Neural cell (in vitro differentiated cells): ENCODE measurements around the gene GPR6. TPM values are rescaled to one million over a fixed set of nuclear protein-coding genes. Genes with fewer than 3 reads are reported as not detected.

Experiments
- H2AFZ ChIP-seq: fragments of 200-600, 300-800 bp; sonication (generic), shearing (Covaris generic); 2 replicates; pipeline ENCODE4 v1.6.0; 2014; ENCODE audit warnings: low read depth, mild to moderate bottlenecking, antibody characterized with exemption, low read length, moderate library complexity
- H3F3A ChIP-seq: fragments of 200-600 bp; shearing (Covaris generic); 2 replicates; pipeline ENCODE4 v1.6.1; 2016; ENCODE audit warnings: mild to moderate bottlenecking, moderate library complexity, mixed read lengths, antibody characterized with exemption, low read length; ENCODE audit not compliant: insufficient read depth, poor library complexity, severe bottlenecking
- H3K27ac ChIP-seq: fragments of 200-600, 300-800 bp; sonication (generic), shearing (Covaris generic); 2 replicates; pipeline ENCODE4 v1.5.1; 2014; ENCODE audit warnings: mild to moderate bottlenecking, low read length, moderate library complexity
- H3K27me3 ChIP-seq: fragments of 300-800, 200-600 bp; sonication (generic), shearing (Covaris generic); 2 replicates; pipeline ENCODE4 v1.6.0; 2014; ENCODE audit warnings: mild to moderate bottlenecking, low read depth, low read length, moderate library complexity; ENCODE audit not compliant: insufficient read depth
- H3K36me3 ChIP-seq: fragments of 300-800, 200-600 bp; sonication (generic), shearing (Covaris generic); 2 replicates; pipeline ENCODE4 v1.5.1; 2014; ENCODE audit warnings: mild to moderate bottlenecking, antibody characterized with exemption, low read length, moderate library complexity; ENCODE audit not compliant: insufficient read depth
- H3K4me2 ChIP-seq: fragments of 300-800, 200-600 bp; sonication (generic), shearing (Covaris generic); 2 replicates; pipeline ENCODE4 v1.6.0; 2014; ENCODE audit warnings: mild to moderate bottlenecking, low read length
- H3K4me3 ChIP-seq: fragments of 300-800, 200-600 bp; sonication (generic), shearing (Covaris generic); 2 replicates; pipeline ENCODE4 v1.5.1; 2014; ENCODE audit warnings: mild to moderate bottlenecking, low read length, moderate library complexity
- H3K79me2 ChIP-seq: fragments of 200-600 bp; shearing (Covaris generic); replicated peaks from 2 replicates; pipeline ENCODE4 v1.6.0; 2014; ENCODE audit warnings: mild to moderate bottlenecking, low read length, moderate library complexity; ENCODE audit not compliant: insufficient read depth
- H3K9ac ChIP-seq: fragments of 300-800, 200-600 bp; sonication (generic), shearing (Covaris generic); 2 replicates; pipeline ENCODE4 v1.6.1; 2016; ENCODE audit warnings: mild to moderate bottlenecking, low read length, mixed read lengths
- H3K9me2 ChIP-seq: fragments of 200-600 bp; shearing (Covaris generic); 2 replicates; pipeline ENCODE4 v1.6.1; 2016; ENCODE audit warnings: mild to moderate bottlenecking, low read length, mixed read lengths; ENCODE audit not compliant: insufficient read depth
- H3K9me3 ChIP-seq: fragments of 200-600, 300-800 bp; sonication (generic), shearing (Covaris generic); 2 replicates; pipeline ENCODE4 v1.6.1; 2016; ENCODE audit warnings: mild to moderate bottlenecking, mixed run types, low read length, moderate library complexity, mixed read lengths
- H4K20me1 ChIP-seq: fragments of 200-600 bp; shearing (Covaris generic); 2 replicates; pipeline ENCODE4 v1.6.1; 2016; ENCODE audit warnings: mild to moderate bottlenecking, mixed run types; ENCODE audit not compliant: insufficient read depth
- CTCF ChIP-seq: fragments of 450-650 bp; IDR thresholded peaks from 2 replicates; pipeline ENCODE4 v1.5.1; 2014; ENCODE audit warnings: antibody characterized with exemption, mild to moderate bottlenecking, moderate library complexity; ENCODE audit not compliant: poor library complexity, severe bottlenecking
- EP300 ChIP-seq: fragments of 450-650 bp; conservative IDR thresholded peaks from 2 replicates; pipeline ENCODE4 v1.6.1; 2014; ENCODE audit warnings: antibody characterized with exemption, mild to moderate bottlenecking, moderate library complexity; ENCODE audit not compliant: poor library complexity, severe bottlenecking
- EZH2 ChIP-seq: fragments of 200-600, 300-800 bp; shearing (Covaris generic), sonication (generic); IDR thresholded peaks from 2 replicates; pipeline ENCODE4 v1.6.1; 2014; ENCODE audit warnings: antibody characterized with exemption, low read length, borderline replicate concordance, mild to moderate bottlenecking; ENCODE audit not compliant: insufficient read depth, poor library complexity, severe bottlenecking
- MXI1 ChIP-seq: fragments of 450-650 bp; conservative IDR thresholded peaks from 2 replicates; pipeline ENCODE4 v1.6.1; 2014; ENCODE audit warnings: antibody characterized with exemption, mild to moderate bottlenecking; ENCODE audit not compliant: poor library complexity, severe bottlenecking
- POLR2AphosphoS5 ChIP-seq: IDR thresholded peaks from 2 replicates; pipeline ENCODE4 v1.6.1; 2012
- RAD21 ChIP-seq: fragments of 450-650 bp; conservative IDR thresholded peaks from 2 replicates; pipeline ENCODE4 v1.6.1; 2014; ENCODE audit warnings: antibody characterized with exemption, mild to moderate bottlenecking, moderate library complexity
- REST ChIP-seq: IDR thresholded peaks from 2 replicates; pipeline ENCODE4 v1.6.1; 2012; ENCODE audit warnings: borderline replicate concordance
- SMC3 ChIP-seq: fragments of 450-650 bp; conservative IDR thresholded peaks from 2 replicates; pipeline ENCODE4 v1.6.1; 2014; ENCODE audit warnings: antibody characterized with exemption, mild to moderate bottlenecking, moderate library complexity; ENCODE audit not compliant: poor library complexity
- TAF1 ChIP-seq: IDR thresholded peaks from 2 replicates; pipeline ENCODE4 v1.6.1; 2012; ENCODE audit warnings: low read depth
- polyA plus RNA-seq: library from polyadenylated mRNA; depleted of rRNA; stranded (reverse); fragments of >200 nt; gene quantifications from 2 replicates; pipeline ENCODE4 v1.2.3, GENCODE V29; 2014

GPR6 gene
- polyA plus RNA-seq, 1 donor from 2014 or later = 1.4 TPM

GRCh38 chr6:109966299-109966698 lies 11.8 kb upstream of the GPR6 start:
- Histone ChIP-seq H3K27me3 (no peaks in the 10 kb centered on the region), H3K4me2 (no peak overlapping the region), H3K4me3 (no peak overlapping the region), H3F3A (no peaks in the 10 kb centered on the region), H3K9me2 (no peaks in the 10 kb centered on the region), H2AFZ (no peak overlapping the region), H3K27ac (no peak overlapping the region), H3K79me2 (no peaks in the 10 kb centered on the region), H4K20me1 (no peaks in the 10 kb centered on the region), H3K36me3 (no peaks in the 10 kb centered on the region), H3K9me3 (no peaks in the 10 kb centered on the region), H3K9ac (no peak overlapping the region)
- TF ChIP-seq POLR2AphosphoS5 = no peak
- no peak for TF ChIP-seq SMC3
- no peak for TF ChIP-seq TAF1
- TF ChIP-seq REST = no peak
- TF ChIP-seq CTCF = no peak
- no peak for TF ChIP-seq MXI1
- TF ChIP-seq EP300 = no peak
- TF ChIP-seq EZH2 = no peak
- TF ChIP-seq RAD21 = no peak

- no peaks in the 10 kb centered on the region for H3K79me2 ChIP-seq
- peaks cover 3% of the 10 kb centered on the region for H3K9me3 ChIP-seq
- TF ChIP-seq CTCF = no peak
- TF ChIP-seq TAF1 = no peak
- TF ChIP-seq POLR2AphosphoS5 = no peak
- no peak for TF ChIP-seq REST
- TF ChIP-seq EZH2 = no peak
- no peak for TF ChIP-seq MXI1
- TF ChIP-seq SMC3 = no peak
- TF ChIP-seq RAD21 = no peak
- no peak for TF ChIP-seq EP300
- no peaks in the 10 kb centered on the region for H3K9me2 ChIP-seq
- peak overlapping the region; percentile 61 for H3K9ac ChIP-seq
- no peak overlapping the region for H2AFZ ChIP-seq
- H3K36me3 ChIP-seq = no peaks in the 10 kb centered on the region
- H3K27me3 ChIP-seq = peaks cover 77% of the 10 kb centered on the region
- peak overlapping the region; percentile 34 for H3K27ac ChIP-seq
- H4K20me1 ChIP-seq = no peaks in the 10 kb centered on the region
- no peaks in the 10 kb centered on the region for H3F3A ChIP-seq
- peak overlapping the region; percentile 74 for H3K4me3 ChIP-seq
- H3K4me2 ChIP-seq = peak overlapping the region; percentile 65
Measured at GRCh38 chr6:109977791-109978173, 329 bp upstream of the GPR6 start.
